ENCODE measurements around the gene CD244. TPM values are rescaled to one million over a fixed set of nuclear protein-coding genes. Genes with fewer than 3 reads are reported as not detected.

CD244 gene
- total and polyA plus RNA-seq, 2 donors (not counting 3 experiments of a cell fraction or from before 2014, with no cell fraction given) = not detected

DNA sequence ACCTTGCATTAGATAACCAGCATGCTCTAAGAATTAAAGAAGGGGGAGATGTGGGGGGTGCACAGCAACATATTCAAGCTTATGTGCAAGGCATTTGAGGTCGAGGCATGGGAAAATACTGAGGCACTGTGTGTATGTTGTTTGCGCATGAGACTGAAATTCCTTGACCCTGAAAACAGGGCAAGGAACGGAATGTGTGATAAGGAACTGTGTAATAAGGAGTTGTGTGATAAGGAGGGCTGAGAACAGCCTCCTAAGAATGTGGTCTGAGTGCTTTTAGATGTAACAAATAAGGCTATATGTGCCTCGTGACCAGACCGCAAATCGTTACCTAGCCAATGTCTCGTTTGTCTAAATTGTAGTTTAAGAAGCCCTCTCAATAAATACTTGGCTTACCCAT, 48.8 kb upstream of the CD244 start:
- H3K9me1 ChIP-seq (replicated peaks; ENCODE audit: control insufficient read depth, extremely low read depth, insufficient read depth, low read length) = no peaks in the 10 kb centered on the region
- no peaks in the 10 kb centered on the region for H3K79me2 ChIP-seq (ENCODE audit: control insufficient read depth, insufficient read depth, low read length)
- H3K4me3 ChIP-seq (replicated peaks in 1 of 3; ENCODE audit: insufficient read depth in 1 of 3, low read depth in 1 of 3, low read length in 3 of 3) = no peak overlapping the region
- POLR2A ChIA-PET = no interaction called here
- no peaks in the 10 kb centered on the region for H3K9me3 ChIP-seq (replicated peaks; ENCODE audit: control insufficient read depth, insufficient read depth, low read length)
- no TSS peak for BruUV-seq (replicated peaks)
- dilution Hi-C loops (cut with MboI; ENCODE audit: extremely low pct_ligation_motif_present, low sequenced_read_pairs) (no loop called here), intact Hi-C loops (cut with micrococcal nuclease) (no loop called here)
- no peaks in the 10 kb centered on the region for H3K4me1 ChIP-seq (ENCODE audit: control insufficient read depth, extremely low read depth, insufficient read depth, low read length)
- H3K9ac ChIP-seq (replicated peaks; ENCODE audit: extremely low read depth, insufficient read depth, low read length) = no peak overlapping the region
- no peak overlapping the region for H3K4me2 ChIP-seq (ENCODE audit: insufficient read depth, low read length)
- H3K27me3 ChIP-seq (ENCODE audit: control insufficient read depth in 2 of 2, insufficient read depth in 2 of 2, low read length in 2 of 2) = peaks cover 0 to 2% of the 10 kb centered on the region in 2 experiments
- no peak overlapping the region for H2AFZ ChIP-seq (ENCODE audit: low read depth, low read length)
- TF ChIP-seq FOS (IDR thresholded peaks at IDR 0.05; ENCODE audit: borderline replicate concordance, insufficient read depth, low read length) (no peak), EZH2 (IDR thresholded peaks at IDR 0.05; ENCODE audit: borderline replicate concordance, low read depth, low read length, severe bottlenecking) (no peak), JUN (IDR thresholded peaks at IDR 0.05; ENCODE audit: borderline replicate concordance, insufficient read depth, insufficient read length, low read depth) (no peak), MYC (IDR thresholded peaks at IDR 0.05; ENCODE audit: low read depth, low read length) (no peak), POLR2A (IDR thresholded peaks at IDR 0.05; ENCODE audit: low read depth, low read length) (no peak), POLR2AphosphoS5 (IDR thresholded peaks at IDR 0.05; ENCODE audit: insufficient read depth, low read depth, low read length) (no peak), GATA2 (IDR thresholded peaks at IDR 0.05; ENCODE audit: insufficient read depth, insufficient read length, low read depth, low read length) (no peak)
- TF ChIP-seq, protein P1, sequence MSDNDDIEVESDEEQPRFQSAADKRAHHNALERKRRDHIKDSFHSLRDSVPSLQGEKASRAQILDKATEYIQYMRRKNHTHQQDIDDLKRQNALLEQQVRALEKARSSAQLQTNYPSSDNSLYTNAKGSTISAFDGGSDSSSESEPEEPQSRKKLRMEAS (IDR thresholded peaks at IDR 0.05; ENCODE audit: insufficient read depth, insufficient read length) = no peak
- TF ChIP-seq, protein P2, sequence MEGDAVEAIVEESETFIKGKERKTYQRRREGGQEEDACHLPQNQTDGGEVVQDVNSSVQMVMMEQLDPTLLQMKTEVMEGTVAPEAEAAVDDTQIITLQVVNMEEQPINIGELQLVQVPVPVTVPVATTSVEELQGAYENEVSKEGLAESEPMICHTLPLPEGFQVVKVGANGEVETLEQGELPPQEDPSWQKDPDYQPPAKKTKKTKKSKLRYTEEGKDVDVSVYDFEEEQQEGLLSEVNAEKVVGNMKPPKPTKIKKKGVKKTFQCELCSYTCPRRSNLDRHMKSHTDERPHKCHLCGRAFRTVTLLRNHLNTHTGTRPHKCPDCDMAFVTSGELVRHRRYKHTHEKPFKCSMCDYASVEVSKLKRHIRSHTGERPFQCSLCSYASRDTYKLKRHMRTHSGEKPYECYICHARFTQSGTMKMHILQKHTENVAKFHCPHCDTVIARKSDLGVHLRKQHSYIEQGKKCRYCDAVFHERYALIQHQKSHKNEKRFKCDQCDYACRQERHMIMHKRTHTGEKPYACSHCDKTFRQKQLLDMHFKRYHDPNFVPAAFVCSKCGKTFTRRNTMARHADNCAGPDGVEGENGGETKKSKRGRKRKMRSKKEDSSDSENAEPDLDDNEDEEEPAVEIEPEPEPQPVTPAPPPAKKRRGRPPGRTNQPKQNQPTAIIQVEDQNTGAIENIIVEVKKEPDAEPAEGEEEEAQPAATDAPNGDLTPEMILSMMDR (IDR thresholded peaks at IDR 0.05; ENCODE audit: extremely low read depth in 1 of 2, insufficient read depth in 1 of 2, low read depth in 1 of 2, low read length in 2 of 2) = no peak
- no peak for FAIRE-seq
- no peak overlapping the region for H3K27ac ChIP-seq (ENCODE audit: insufficient read depth, low read depth, low read length)
- H3K36me3 ChIP-seq (ENCODE audit: control insufficient read depth in 2 of 2, extremely low read depth in 1 of 2, insufficient read depth in 2 of 2, low read length in 2 of 2) = no peaks in the 10 kb centered on the region
- no peaks in the 10 kb centered on the region for H4K20me1 ChIP-seq (replicated peaks; ENCODE audit: control insufficient read depth, extremely low read depth, insufficient read depth, low read length)
- DNase-seq (ENCODE audit: low read depth, low spot score) = peak; percentile 86
- CTCF ChIA-PET = no interaction called here

Measured in endothelial cell of umbilical vein (primary cell).